ENCODE results near the gene CLEC4A.
A peak's percentile ranks its signal among the peaks of the same experiment; 100 is the strongest.

CLEC4A gene

DNA sequence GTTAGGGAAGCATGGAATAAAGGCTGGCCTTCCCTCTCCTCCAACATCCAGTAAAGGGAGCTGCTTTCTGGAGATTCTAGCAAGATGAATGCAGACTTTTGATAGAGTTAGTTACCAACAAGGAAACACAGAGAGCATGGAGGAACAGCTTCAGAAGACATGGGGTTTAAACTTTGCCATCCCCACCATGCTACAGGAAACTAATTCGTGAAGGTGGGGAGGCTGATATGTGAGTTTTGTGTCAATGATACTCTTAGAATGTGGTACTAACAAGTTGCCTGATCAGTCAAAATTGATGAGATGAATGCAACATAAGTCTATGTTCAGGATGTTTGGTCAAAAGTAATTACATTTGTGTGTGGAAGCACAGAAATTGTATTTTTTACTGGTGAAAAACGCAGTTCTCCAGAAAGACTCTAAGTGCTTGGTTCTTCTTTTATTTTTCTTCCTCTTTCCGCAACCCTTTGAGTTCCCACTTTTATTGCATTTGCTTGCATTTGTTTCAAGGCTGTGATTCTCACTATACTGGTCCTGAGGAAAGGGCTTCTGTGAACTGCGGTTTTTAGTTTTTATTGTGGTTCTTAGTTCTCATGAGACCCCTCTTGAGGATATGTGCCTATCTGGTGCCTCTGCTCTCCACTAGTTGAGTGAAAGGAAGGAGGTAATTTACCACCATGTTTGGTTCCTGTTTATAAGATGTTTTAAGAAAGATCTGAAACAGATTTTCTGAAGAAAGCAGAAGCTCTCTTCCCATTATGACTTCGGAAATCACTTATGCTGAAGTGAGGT is at the start of gene CLEC4A:
Gene CLEC4A (plus strand): TSS at position 494 of the 789 bp plus-strand sequence. CDS start 262 bp downstream, at position 756.
- no peak for DNase-seq (ENCODE audit: low read depth in 2 of 2)
- H3K4me3 ChIP-seq (replicated peaks in 1 of 2; ENCODE audit: low read depth in 2 of 2, low read length in 2 of 2), result no peak within 1 kb of the TSS
- TF ChIP-seq, protein P1, sequence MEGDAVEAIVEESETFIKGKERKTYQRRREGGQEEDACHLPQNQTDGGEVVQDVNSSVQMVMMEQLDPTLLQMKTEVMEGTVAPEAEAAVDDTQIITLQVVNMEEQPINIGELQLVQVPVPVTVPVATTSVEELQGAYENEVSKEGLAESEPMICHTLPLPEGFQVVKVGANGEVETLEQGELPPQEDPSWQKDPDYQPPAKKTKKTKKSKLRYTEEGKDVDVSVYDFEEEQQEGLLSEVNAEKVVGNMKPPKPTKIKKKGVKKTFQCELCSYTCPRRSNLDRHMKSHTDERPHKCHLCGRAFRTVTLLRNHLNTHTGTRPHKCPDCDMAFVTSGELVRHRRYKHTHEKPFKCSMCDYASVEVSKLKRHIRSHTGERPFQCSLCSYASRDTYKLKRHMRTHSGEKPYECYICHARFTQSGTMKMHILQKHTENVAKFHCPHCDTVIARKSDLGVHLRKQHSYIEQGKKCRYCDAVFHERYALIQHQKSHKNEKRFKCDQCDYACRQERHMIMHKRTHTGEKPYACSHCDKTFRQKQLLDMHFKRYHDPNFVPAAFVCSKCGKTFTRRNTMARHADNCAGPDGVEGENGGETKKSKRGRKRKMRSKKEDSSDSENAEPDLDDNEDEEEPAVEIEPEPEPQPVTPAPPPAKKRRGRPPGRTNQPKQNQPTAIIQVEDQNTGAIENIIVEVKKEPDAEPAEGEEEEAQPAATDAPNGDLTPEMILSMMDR (IDR thresholded peaks at IDR 0.05; ENCODE audit: low read depth, low read length), result no peak

DNA sequence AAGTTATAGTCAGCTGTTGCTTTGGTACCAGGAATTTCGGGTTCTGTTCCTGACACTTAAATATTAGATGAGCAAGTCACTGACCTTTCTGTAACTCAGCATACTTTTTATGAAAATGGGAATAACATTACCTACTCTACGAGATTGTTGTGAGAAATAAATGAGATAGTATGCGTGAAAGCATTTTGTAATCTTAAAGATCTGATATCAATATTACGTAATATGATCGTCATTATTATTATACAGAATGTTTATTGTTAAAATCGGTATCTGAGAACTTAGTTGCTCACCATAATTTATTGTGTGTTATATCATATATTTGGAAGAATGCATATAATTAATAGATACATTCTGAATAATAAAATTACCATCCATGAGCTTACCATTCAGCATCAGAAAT is 47.5 kb upstream of the CLEC4A start:
- no peak for DNase-seq (ENCODE audit: low read depth in 2 of 2)

DNA sequence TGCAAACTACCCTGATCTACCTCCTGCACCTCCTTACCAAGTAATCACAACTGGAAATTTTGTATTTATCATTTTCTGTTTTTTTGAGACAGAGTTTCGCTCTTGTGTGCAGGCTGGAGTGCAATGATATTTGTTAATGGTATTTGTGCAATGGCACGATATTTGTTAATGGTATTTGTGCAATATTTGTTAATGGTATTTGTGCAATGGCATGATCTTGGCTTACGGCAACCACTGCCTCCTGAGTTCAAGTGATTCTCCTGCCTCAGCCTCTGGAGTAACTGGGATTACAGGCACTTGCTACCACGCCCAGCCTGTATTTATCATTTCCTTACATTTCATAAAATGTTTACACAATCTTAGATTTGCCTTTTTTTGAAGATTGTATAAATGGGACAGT is 47.1 kb upstream of the CLEC4A start:
- H3K4me3 ChIP-seq (replicated peaks in 1 of 2; ENCODE audit: low read depth in 2 of 2, low read length in 2 of 2), result no peak overlapping the region
- TF ChIP-seq, protein P1 (IDR thresholded peaks at IDR 0.05; ENCODE audit: low read depth, low read length), result no peak
- no peak for DNase-seq (ENCODE audit: low read depth in 2 of 2)

More for the DNA sequence above, 47.5 kb upstream of the CLEC4A start:
- TF ChIP-seq, protein P1 (IDR thresholded peaks at IDR 0.05; ENCODE audit: low read depth, low read length), result no peak
- H3K4me3 ChIP-seq (replicated peaks in 1 of 2; ENCODE audit: low read depth in 2 of 2, low read length in 2 of 2), result no peak overlapping the region

DNA sequence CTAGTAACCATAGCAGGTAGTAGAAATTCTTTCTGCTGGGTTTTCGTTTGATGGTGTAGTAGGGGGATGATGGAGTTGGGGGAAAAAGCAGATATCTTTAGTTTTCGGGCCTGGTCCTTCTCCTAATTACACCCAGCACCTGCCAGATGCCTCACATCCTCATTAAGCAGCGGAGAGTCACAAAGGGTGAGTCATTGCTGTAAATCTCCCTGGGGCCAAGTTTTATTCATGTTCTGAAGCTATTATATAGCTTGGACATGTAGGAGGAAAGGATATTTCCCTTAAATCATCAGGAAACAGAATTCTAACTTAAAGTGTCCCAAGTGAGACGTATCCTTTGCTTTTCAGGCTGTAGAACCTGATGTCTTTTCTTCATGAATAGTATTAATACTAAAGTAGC is 46.2 kb upstream of the CLEC4A start:
- TF ChIP-seq, protein P1 (IDR thresholded peaks at IDR 0.05; ENCODE audit: low read depth, low read length), result no peak
- peak in 1 of 2 donors; percentile 46 for DNase-seq (ENCODE audit: low read depth in 2 of 2)
- no peak overlapping the region for H3K4me3 ChIP-seq (replicated peaks in 1 of 2; ENCODE audit: low read depth in 2 of 2, low read length in 2 of 2)

DNA sequence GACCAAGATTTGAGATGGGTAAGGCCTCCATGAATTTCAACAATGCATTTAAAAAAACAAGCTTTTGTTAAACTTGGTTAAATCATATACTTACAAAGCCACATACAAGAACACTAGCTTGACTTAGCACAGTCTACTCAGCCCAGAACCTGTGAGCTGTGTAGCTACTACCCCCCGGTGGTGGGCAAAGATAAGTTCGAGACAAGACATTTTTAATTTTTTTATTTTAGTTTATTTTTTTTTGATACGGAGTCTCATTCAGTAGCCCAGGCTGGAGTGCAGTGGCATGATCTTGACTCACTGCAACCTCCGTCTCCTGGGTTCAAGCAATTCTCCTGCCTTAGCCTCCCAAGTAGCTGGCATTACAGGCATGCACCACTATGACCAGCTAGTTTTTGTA is 45.0 kb upstream of the CLEC4A start:
- DNase-seq (ENCODE audit: low read depth in 2 of 2), result peak; percentile 74 to 84
- TF ChIP-seq, protein P1 (IDR thresholded peaks at IDR 0.05; ENCODE audit: low read depth, low read length), result peak; percentile 40
- no peak overlapping the region for H3K4me3 ChIP-seq (replicated peaks in 1 of 2; ENCODE audit: low read depth in 2 of 2, low read length in 2 of 2)

DNA sequence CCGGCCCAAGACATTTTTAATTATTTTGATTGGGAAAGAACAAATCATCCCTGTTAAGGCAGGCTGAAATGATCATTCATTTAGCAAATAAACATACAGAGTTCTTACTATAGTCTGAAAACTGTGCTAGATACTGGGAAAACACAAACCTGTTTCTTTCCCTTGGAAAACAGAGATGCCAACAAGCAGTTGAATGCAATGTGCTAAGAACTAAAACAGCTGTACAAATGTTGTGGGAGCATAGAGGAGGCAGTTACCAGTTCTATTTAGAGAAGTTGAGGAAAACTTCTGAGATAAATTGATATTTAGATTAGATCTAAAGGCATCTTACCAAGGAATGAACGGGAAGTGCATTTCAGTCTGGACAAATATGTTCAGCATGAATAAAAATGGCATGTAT is 44.5 kb upstream of the CLEC4A start:
- TF ChIP-seq, protein P1 (IDR thresholded peaks at IDR 0.05; ENCODE audit: low read depth, low read length), result no peak
- no peak for DNase-seq (ENCODE audit: low read depth in 2 of 2)
- no peak overlapping the region for H3K4me3 ChIP-seq (replicated peaks in 1 of 2; ENCODE audit: low read depth in 2 of 2, low read length in 2 of 2)

Data from cardiac fibroblast (primary cell).